Liver (tissue), 3 donors: ENCODE measurements around the gene SYTL1.

Experiments
- CTCF ChIP-seq: fragments of 150-350 bp; IDR thresholded peaks from 2 replicates; pipeline ENCODE4 v1.5.1; 2017; ENCODE audit warnings: improper control_type of control experiment, low read depth, low read length; ENCODE audit not compliant: missing input control
- EGR1 ChIP-seq, 2 donors: IDR thresholded peaks; 2 replicates each; pipeline ENCODE4 v1.6.1; 2016 to 2018; ENCODE audit warnings: antibody characterized with exemption in 2 of 2, low read depth in 2 of 2
- GABPA ChIP-seq, 2 donors: IDR thresholded peaks in 1 of 2; conservative IDR thresholded peaks in 1 of 2; 2 replicates each; pipeline ENCODE4 v1.6.1; 2016; ENCODE audit warnings: antibody characterized with exemption in 2 of 2, mild to moderate bottlenecking in 1 of 2, moderate library complexity in 1 of 2
- HNF4A ChIP-seq, 2 donors: conservative IDR thresholded peaks; 2 replicates each; pipeline ENCODE4 v1.6.1; 2016; ENCODE audit warnings: antibody characterized with exemption in 2 of 2, mild to moderate bottlenecking in 2 of 2
- MAX ChIP-seq: IDR thresholded peaks from 2 replicates; pipeline ENCODE4 v1.6.1; 2016; ENCODE audit warnings: antibody characterized with exemption
- RAD21 ChIP-seq, 2 donors: IDR thresholded peaks; 2 replicates each; pipeline ENCODE4 v1.6.1; 2016; ENCODE audit warnings: antibody characterized with exemption in 2 of 2, mild to moderate bottlenecking in 2 of 2
- REST ChIP-seq: IDR thresholded peaks from 2 replicates; pipeline ENCODE4 v1.6.1; 2016; ENCODE audit warnings: antibody characterized with exemption, mild to moderate bottlenecking
- SP1 ChIP-seq: IDR thresholded peaks from 2 replicates; pipeline ENCODE4 v1.6.1; 2018; ENCODE audit warnings: antibody characterized with exemption, mild to moderate bottlenecking
- TAF1 ChIP-seq: conservative IDR thresholded peaks from 2 replicates; pipeline ENCODE4 v1.6.1; 2016; ENCODE audit warnings: antibody characterized with exemption, mild to moderate bottlenecking
- YY1 ChIP-seq: IDR thresholded peaks from 2 replicates; pipeline ENCODE4 v1.6.1; 2016; ENCODE audit warnings: antibody characterized with exemption, mild to moderate bottlenecking
- ZBTB33 ChIP-seq: IDR thresholded peaks from 2 replicates; pipeline ENCODE4 v1.6.1; 2016; ENCODE audit warnings: antibody characterized with exemption
- donor health status: healthy.
- donor health status: healthy.

GRCh38 chr1:27379564-27380122, 37.8 kb downstream of the SYTL1 start:
- no peak for TF ChIP-seq CTCF
- TF ChIP-seq SP1: no peak
- no peak for TF ChIP-seq RAD21 (IDR thresholded peaks at IDR 0.05)
- no peak for TF ChIP-seq GABPA (IDR thresholded peaks at IDR 0.05 in 1 of 2, conservative IDR thresholded peaks at IDR 0.05 in 1 of 2)
- no peak for TF ChIP-seq TAF1
- TF ChIP-seq ZBTB33: no peak
- no peak for TF ChIP-seq YY1
- no peak for TF ChIP-seq MAX
- no peak for TF ChIP-seq HNF4A (conservative IDR thresholded peaks at IDR 0.05)
- no peak for TF ChIP-seq REST
- TF ChIP-seq EGR1 (IDR thresholded peaks at IDR 0.05; ENCODE audit: low read depth in 2 of 2): no peak
